MCF 10A (cell line): ENCODE results near the gene PHLPP1. TPM values are rescaled to one million over a fixed set of nuclear protein-coding genes. Genes with fewer than 3 reads are reported as not detected.

ENCODE experiments used
- BruUV-seq: library from RNA; stranded (reverse); fragments of 400-500 nt; replicated peaks from 2 replicates; lab custom pipeline; 2021; lab: Mats Ljungman, UMichigan
- CTCF ChIA-PET: fragments of 300-600 bp; sonication (Branson Sonifier 250); formaldehyde crosslinking; extraction: SDS; loops from one replicate; lab custom pipeline; 2021; ENCODE audit warnings: antibody characterized with exemption, inconsistent platforms; lab: Yijun Ruan, JAX
- POLR2A ChIA-PET: fragments of 300-600, 350-650 bp; sonication (Branson Sonifier 250); formaldehyde crosslinking; extraction: SDS; loops from one replicate; lab custom pipeline; 2020; ENCODE audit warnings: antibody characterized with exemption, inconsistent platforms; lab: Yijun Ruan, JAX
- DNase-seq: peaks from one replicate; pipeline ENCODE4 v3.0.0-alpha.2; 2018; ENCODE audit not compliant: unreplicated experiment
- H3K27ac Mint-ChIP-seq: one replicate; pipeline ENCODE4 v1.8.0; 2022; ENCODE audit warnings: mild to moderate bottlenecking, low read depth, mixed read lengths; ENCODE audit not compliant: unreplicated experiment
- H3K27me3 Mint-ChIP-seq: one replicate; pipeline ENCODE4 v1.8.0; 2022; ENCODE audit warnings: mixed read lengths; ENCODE audit not compliant: insufficient read depth, unreplicated experiment
- H3K36me3 Mint-ChIP-seq: one replicate; pipeline ENCODE4 v1.8.0; 2022; ENCODE audit warnings: mild to moderate bottlenecking, moderate library complexity, mixed read lengths; ENCODE audit not compliant: insufficient read depth, unreplicated experiment
- H3K4me1 Mint-ChIP-seq: one replicate; pipeline ENCODE4 v1.8.0; 2022; ENCODE audit warnings: mixed read lengths; ENCODE audit not compliant: insufficient read depth, unreplicated experiment
- H3K4me3 Mint-ChIP-seq: one replicate; pipeline ENCODE4 v1.8.0; 2022; ENCODE audit warnings: mild to moderate bottlenecking, moderate library complexity, mixed read lengths; ENCODE audit not compliant: unreplicated experiment
- H3K9me3 Mint-ChIP-seq: one replicate; pipeline ENCODE4 v1.8.0; 2022; ENCODE audit warnings: mixed read lengths; ENCODE audit not compliant: unreplicated experiment
- intact Hi-C: fragments of 100-400 bp; cut with micrococcal nuclease; formaldehyde crosslinking; loops from 2 replicates; pipeline ENCODE4 v1.14.1; 2022
- total RNA-seq: library from RNA; stranded (reverse); gene quantifications from 2 replicates; pipeline ENCODE4 v1.2.3, GENCODE V29; 2022
- TF ChIP-seq, protein P1 (sequence below): fragments of 200-600 bp; IDR thresholded peaks from one replicate; pipeline ENCODE4 v1.8.0; 2022; ENCODE audit warnings: antibody characterized with exemption, mild to moderate bottlenecking; ENCODE audit not compliant: unreplicated experiment

PHLPP1 gene
- total RNA-seq, 1 experiment from 2014 or later, result 13.1 TPM

DNA sequence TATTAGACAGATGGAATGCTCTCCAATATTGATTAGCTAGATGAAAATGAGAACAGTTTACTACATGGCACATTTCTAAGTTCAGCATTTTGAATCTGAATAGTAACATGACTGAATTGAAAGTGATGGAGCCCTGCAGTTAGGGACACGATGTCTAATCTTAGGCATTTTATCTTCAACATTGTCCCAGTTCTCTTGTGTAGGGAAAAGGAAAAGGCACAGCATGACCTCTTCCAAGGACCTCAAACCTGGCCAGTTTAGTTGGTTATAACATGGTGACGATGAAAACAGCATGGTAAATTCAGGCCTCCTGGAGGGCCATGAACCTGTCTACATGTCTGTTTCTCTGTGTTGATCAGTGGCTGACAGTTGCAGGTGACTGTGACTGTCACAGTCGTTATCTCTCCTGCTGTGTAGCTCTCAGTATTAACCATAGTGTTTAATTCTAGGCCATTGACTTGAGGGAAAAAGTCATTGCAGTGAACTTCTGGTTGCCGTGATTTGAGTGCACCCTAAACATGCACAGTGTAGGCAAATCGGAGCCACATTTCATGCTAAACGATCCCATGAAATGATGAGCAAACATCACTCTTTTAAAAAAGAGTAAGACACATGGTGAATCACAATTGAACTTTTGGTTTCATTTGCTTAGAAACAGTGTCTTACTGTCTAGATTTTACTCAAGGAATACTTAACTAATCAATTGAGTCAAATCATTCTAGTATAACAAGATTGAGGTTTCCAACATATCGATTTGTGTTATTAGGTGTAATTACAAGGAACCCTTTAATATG lies 129.7 kb downstream of the PHLPP1 start:
- Mint-ChIP-seq H3K9me3 (no peaks in the 10 kb centered on the region), H3K27ac (no peak overlapping the region), H3K27me3 (no peaks in the 10 kb centered on the region), H3K4me1 (peaks cover 4% of the 10 kb centered on the region), H3K36me3 (no peaks in the 10 kb centered on the region), H3K4me3 (no peak overlapping the region)
- no TSS peak for BruUV-seq
- DNase-seq, result no peak
- intact Hi-C loops, result no loop called here
- ChIA-PET POLR2A (no interaction called here), CTCF (no interaction called here)
- TF ChIP-seq, protein P1, sequence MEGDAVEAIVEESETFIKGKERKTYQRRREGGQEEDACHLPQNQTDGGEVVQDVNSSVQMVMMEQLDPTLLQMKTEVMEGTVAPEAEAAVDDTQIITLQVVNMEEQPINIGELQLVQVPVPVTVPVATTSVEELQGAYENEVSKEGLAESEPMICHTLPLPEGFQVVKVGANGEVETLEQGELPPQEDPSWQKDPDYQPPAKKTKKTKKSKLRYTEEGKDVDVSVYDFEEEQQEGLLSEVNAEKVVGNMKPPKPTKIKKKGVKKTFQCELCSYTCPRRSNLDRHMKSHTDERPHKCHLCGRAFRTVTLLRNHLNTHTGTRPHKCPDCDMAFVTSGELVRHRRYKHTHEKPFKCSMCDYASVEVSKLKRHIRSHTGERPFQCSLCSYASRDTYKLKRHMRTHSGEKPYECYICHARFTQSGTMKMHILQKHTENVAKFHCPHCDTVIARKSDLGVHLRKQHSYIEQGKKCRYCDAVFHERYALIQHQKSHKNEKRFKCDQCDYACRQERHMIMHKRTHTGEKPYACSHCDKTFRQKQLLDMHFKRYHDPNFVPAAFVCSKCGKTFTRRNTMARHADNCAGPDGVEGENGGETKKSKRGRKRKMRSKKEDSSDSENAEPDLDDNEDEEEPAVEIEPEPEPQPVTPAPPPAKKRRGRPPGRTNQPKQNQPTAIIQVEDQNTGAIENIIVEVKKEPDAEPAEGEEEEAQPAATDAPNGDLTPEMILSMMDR, result no peak

DNA sequence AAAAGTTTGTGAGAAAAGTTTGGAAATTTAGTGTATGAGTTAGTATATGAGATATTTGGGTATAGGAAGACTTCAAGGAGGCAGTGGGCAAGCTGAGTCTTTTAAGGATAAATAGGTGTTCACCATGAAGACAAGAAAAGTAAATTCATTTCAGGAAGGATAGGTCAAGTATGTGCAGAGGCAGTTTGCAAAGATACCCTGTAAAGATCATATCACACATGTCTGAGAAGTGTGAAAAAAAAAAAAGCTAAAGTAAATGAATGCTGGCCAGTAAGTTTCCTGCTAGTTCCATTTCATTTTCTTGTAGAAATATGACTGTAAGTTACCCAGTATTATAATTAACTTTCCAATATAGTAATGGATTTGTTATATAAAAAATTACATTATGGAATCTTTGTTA lies 131.0 kb downstream of the PHLPP1 start:
- DNase-seq, result no peak
- TF ChIP-seq, protein P1, result no peak
- Mint-ChIP-seq H3K27ac (no peak overlapping the region), H3K9me3 (no peaks in the 10 kb centered on the region), H3K4me1 (no peaks in the 10 kb centered on the region), H3K36me3 (no peaks in the 10 kb centered on the region), H3K4me3 (no peak overlapping the region), H3K27me3 (no peaks in the 10 kb centered on the region)
- intact Hi-C loops, result no loop called here
- no TSS peak for BruUV-seq
- CTCF ChIA-PET, result no interaction called here
- POLR2A ChIA-PET, result interaction anchor here (0.7 kb wide), 1 partner anchor 18 kb away, joined by 3 read pairs; no protein-coding TSS in a partner anchor

DNA sequence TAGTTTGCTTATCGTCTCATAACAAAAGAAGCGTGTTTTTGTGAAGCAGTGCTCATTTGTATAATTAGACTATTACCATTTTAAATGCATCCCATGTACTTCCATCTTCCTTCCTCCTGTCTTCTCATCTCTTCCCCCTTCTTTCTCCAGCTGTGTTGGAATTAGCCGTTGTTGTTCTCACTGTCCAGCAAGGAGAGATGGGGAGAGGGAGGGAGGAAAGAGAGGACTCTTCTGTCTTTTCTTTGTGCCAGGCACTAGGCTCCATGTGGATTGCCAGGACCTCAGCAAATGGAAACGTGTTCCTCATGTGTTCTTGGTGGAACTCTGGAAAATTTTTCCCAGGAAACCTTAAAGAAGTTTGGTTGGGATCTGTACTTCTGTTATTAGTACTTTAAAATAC lies 131.7 kb downstream of the PHLPP1 start:
- H3K27me3 Mint-ChIP-seq, result no peaks in the 10 kb centered on the region
- DNase-seq, result no peak
- no peaks in the 10 kb centered on the region for H3K36me3 Mint-ChIP-seq
- no TSS peak for BruUV-seq
- POLR2A ChIA-PET, result no interaction called here
- no peak overlapping the region for H3K4me3 Mint-ChIP-seq
- intact Hi-C loops, result no loop called here
- H3K27ac Mint-ChIP-seq, result no peak overlapping the region
- TF ChIP-seq, protein P1, result no peak
- CTCF ChIA-PET, result no interaction called here
- H3K4me1 Mint-ChIP-seq, result no peaks in the 10 kb centered on the region
- no peaks in the 10 kb centered on the region for H3K9me3 Mint-ChIP-seq

- BruUV-seq, result no TSS peak
- H3K36me3 Mint-ChIP-seq, result no peaks in the 10 kb centered on the region
- no peak overlapping the region for H3K4me3 Mint-ChIP-seq
- no peaks in the 10 kb centered on the region for H3K9me3 Mint-ChIP-seq
- peaks cover 6% of the 10 kb centered on the region for H3K4me1 Mint-ChIP-seq
- no peak for DNase-seq
- CTCF ChIA-PET, result interaction anchor here (0.6 kb wide), 2 partner anchors 83 to 523 kb away, joined by 3 read pairs; no protein-coding TSS in a partner anchor
- intact Hi-C loops, result no loop called here
- H3K27ac Mint-ChIP-seq, result no peak overlapping the region
- TF ChIP-seq, protein P1, result no peak
- no peaks in the 10 kb centered on the region for H3K27me3 Mint-ChIP-seq
- POLR2A ChIA-PET, result no interaction called here
Observed at GRCh38 chr18:62848946-62849345, 133.6 kb downstream of the PHLPP1 start.
